Measurements from ENCODE around the gene TYMS. TPM values are rescaled to one million over a fixed set of nuclear protein-coding genes. Genes with fewer than 3 reads are reported as not detected.

Gene TYMS
- polyA plus RNA-seq, 1 donor from 2014 or later: 3.3 TPM

- TF ChIP-seq MXI1 (conservative IDR thresholded peaks at IDR 0.05; ENCODE audit: poor library complexity, severe bottlenecking) (peak; percentile 70), CTCF (IDR thresholded peaks at IDR 0.05; ENCODE audit: poor library complexity, severe bottlenecking) (peak; percentile 13), SMC3 (conservative IDR thresholded peaks at IDR 0.05; ENCODE audit: poor library complexity) (no peak)
- no peaks in the 10 kb centered on the region for H3K9me2 ChIP-seq (ENCODE audit: insufficient read depth, low read length)
- H3K36me3 ChIP-seq (ENCODE audit: insufficient read depth, low read length): no peaks in the 10 kb centered on the region
- peak overlapping the region; percentile 42 for H3K4me2 ChIP-seq (ENCODE audit: low read length)
- peak overlapping the region; percentile 43 for H2AFZ ChIP-seq (ENCODE audit: low read depth, low read length)
- H3K9ac ChIP-seq (ENCODE audit: low read length): peak overlapping the region; percentile 55
- H3K27me3 ChIP-seq (ENCODE audit: insufficient read depth, low read depth, low read length): no peaks in the 10 kb centered on the region
- H4K20me1 ChIP-seq (ENCODE audit: insufficient read depth): no peaks in the 10 kb centered on the region
- no peak overlapping the region for H3K27ac ChIP-seq (ENCODE audit: low read length)
- H3K9me3 ChIP-seq (ENCODE audit: low read length): no peaks in the 10 kb centered on the region
- H3K4me3 ChIP-seq (ENCODE audit: low read length): peak overlapping the region; percentile 99
- H3F3A ChIP-seq (ENCODE audit: insufficient read depth, low read length, poor library complexity, severe bottlenecking): no peaks in the 10 kb centered on the region
- no peaks in the 10 kb centered on the region for H3K79me2 ChIP-seq (replicated peaks; ENCODE audit: insufficient read depth, low read length)
Observed at GRCh38 chr18:658001-658946, 821 bp downstream of the TYMS start.

DNA sequence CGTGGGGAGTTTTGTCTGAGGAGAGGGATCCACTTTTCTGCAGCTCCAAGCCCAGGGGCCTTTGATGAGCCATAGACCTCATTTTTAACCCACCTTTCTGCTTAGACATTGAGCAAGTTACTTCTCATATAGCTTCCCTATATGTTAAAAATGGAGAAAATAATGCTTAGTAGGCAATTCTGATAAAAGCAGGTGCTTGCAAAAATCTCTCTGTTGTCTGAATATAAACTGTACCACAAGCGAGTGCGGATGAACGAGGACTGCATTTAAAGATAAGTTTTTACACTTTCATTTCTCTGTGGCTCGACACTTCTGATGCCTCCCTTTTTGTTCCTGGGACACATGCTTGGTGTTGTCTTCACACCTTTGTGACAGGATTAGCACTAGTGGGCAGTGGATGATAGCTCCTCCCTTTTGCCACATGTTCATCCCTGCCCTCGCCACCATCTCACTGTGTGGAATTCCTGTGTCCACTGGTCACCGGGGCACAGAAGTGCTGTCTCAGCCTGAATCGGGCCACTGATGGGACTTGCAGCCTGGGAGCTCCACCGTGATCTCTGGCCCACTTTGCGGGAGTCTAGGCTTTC, 1.6 kb downstream of the TYMS start:
- no peak overlapping the region for H3K9ac ChIP-seq (ENCODE audit: low read length)
- no peaks in the 10 kb centered on the region for H3F3A ChIP-seq (ENCODE audit: insufficient read depth, low read length, poor library complexity, severe bottlenecking)

More for the DNA sequence above, 1.6 kb downstream of the TYMS start:
- Histone ChIP-seq H3K9me3 (ENCODE audit: low read length) (no peaks in the 10 kb centered on the region), H3K27ac (ENCODE audit: low read length) (no peak overlapping the region), H3K4me3 (ENCODE audit: low read length) (peak overlapping the region; percentile 99), H3K4me2 (ENCODE audit: low read length) (no peak overlapping the region), H3K79me2 (replicated peaks; ENCODE audit: insufficient read depth, low read length) (no peaks in the 10 kb centered on the region), H3K27me3 (ENCODE audit: insufficient read depth, low read depth, low read length) (no peaks in the 10 kb centered on the region), H3K9me2 (ENCODE audit: insufficient read depth, low read length) (no peaks in the 10 kb centered on the region), H2AFZ (ENCODE audit: low read depth, low read length) (no peak overlapping the region), H4K20me1 (ENCODE audit: insufficient read depth) (no peaks in the 10 kb centered on the region), H3K36me3 (ENCODE audit: insufficient read depth, low read length) (no peaks in the 10 kb centered on the region)
- TF ChIP-seq EZH2 (IDR thresholded peaks at IDR 0.05; ENCODE audit: borderline replicate concordance, insufficient read depth, low read length, poor library complexity, severe bottlenecking) (no peak), TAF1 (IDR thresholded peaks at IDR 0.05; ENCODE audit: low read depth) (no peak), CTCF (IDR thresholded peaks at IDR 0.05; ENCODE audit: poor library complexity, severe bottlenecking) (no peak), POLR2AphosphoS5 (IDR thresholded peaks at IDR 0.05) (no peak), REST (IDR thresholded peaks at IDR 0.05; ENCODE audit: borderline replicate concordance) (no peak)
